Measurements from ENCODE around the gene RASGEF1C.

The RASGEF1C gene

DNA sequence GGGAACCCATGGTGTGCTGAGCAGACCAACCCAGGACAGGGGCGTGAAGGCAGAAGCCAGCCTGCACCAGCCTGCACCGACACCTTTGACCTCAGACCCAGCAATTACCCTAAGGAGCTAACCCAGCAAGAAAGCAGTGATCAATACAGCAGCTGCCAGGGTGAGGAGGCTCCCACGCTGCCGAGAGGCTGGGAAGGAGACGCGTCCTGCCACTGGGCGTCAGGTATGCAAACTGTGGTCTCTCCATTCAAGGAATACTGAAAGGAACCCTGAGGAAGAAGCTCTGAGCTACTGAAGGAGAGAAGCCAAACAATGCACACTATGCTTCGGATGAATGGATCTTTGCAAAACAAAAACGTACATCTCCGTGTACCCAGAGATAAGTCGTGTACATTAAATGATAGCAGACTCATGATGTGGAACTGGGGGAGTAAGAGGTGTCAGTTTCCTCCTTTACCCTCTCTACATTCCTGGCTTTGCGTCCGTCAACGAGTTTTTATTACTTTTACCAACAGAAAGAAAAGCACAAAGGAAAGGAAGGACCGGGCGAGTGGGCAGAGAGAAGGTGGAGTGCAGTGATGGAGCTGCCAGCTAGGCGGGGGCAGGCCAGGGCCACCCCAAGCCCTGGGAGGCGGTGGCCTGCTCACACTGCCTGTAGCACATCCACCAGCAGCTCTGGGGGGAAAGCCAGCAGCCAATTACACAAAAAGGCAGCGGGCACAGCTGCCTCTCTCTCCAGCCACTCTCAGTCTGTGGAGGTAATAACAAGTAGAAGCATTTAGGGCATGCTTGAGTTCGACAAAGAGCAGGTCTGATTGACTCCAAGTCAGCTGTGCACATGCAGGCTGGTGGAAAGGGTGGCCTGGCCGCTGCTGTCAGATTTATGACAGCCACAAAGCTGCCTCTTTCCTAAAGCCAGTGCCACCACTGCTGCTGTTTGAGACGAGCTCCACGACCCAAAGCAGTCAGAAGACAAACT lies 29.3 kb downstream of the RASGEF1C start:
- CTCF ChIA-PET = no interaction called here
- H3K9me3 Mint-ChIP-seq = peaks cover 3% of the 10 kb centered on the region
- no peak overlapping the region for H3K4me3 Mint-ChIP-seq
- no peaks in the 10 kb centered on the region for H3K36me3 Mint-ChIP-seq
- no peaks in the 10 kb centered on the region for H3K4me1 Mint-ChIP-seq
- DNase-seq = no peak
- H3K27me3 Mint-ChIP-seq = peaks cover 4% of the 10 kb centered on the region
- H3K27ac Mint-ChIP-seq = no peak overlapping the region

DNA sequence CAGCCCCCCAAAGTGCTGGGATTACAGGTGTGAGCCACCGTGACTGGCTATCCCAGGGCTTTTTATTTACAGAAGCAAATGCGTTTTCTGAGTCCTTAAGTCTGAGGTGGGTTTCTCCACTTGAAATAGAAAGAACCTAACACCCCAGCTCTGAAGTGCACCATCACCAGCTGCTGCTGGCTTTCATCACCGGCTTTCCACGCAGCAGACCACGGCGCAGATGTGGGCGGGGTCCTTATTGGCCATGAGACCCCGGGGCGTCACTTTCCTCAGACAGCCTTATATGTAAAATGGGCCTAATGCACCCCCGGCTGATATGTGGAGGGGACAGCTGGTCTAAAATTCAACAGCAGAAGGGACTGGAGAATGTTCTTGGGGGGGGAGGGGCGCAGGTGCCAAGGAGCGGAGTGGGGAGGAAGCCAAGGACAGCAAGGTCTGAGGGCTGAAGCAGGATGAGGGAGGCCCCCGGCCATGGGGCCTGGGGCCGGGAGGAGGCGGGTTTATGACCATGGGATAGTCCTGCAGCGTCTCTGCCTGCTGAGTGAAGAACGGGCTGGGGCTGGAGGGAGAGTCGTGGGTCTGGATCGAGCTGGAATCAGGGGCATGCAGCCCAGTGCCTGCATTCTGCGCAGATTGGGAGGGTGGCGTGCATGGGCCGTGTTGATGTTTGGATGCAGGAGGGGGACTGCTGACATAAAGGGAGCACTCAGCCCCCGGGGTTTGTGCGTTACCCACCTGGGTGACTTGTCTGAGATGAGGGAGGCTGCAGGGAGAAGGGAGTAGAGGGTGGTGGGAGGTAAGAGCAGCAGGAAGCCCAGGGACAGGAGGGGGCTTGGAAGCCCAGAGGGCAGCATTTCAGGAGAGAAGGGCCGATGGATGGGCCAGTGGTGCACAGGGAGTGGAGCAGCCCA lies 30.2 kb downstream of the RASGEF1C start:
- CTCF ChIA-PET = no interaction called here
- DNase-seq = no peak
- no peak overlapping the region for H3K4me3 Mint-ChIP-seq
- no peaks in the 10 kb centered on the region for H3K36me3 Mint-ChIP-seq
- H3K4me1 Mint-ChIP-seq = no peaks in the 10 kb centered on the region
- no peak overlapping the region for H3K27ac Mint-ChIP-seq
- H3K9me3 Mint-ChIP-seq = peaks cover 3% of the 10 kb centered on the region
- H3K27me3 Mint-ChIP-seq = peaks cover 4% of the 10 kb centered on the region

DNA sequence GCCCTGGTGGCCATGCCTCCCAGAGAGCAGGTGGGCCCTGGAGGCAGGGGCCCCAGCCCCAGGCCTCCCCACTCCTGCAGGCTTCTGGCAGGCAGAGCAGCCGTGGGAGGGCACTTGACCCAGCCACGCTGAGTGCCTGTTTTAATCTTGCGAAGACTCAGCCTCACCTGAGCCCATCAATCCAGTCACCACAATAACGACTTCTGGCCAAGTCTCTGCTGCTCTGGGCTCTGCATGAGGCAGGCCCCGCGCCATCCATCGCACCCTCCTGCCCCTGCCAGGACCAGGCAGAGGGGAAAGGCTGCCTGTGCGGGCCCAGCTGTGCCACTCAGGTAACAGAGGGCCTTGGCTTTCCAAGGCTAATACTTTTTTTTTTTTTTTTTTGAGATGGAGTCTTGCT lies 32.8 kb downstream of the RASGEF1C start:
- no peaks in the 10 kb centered on the region for H3K4me1 Mint-ChIP-seq
- DNase-seq = no peak
- no peaks in the 10 kb centered on the region for H3K9me3 Mint-ChIP-seq
- H3K27ac Mint-ChIP-seq = no peak overlapping the region
- no peak overlapping the region for H3K4me3 Mint-ChIP-seq
- CTCF ChIA-PET = no interaction called here
- peaks cover under 1% of the 10 kb centered on the region for H3K27me3 Mint-ChIP-seq
- H3K36me3 Mint-ChIP-seq = no peaks in the 10 kb centered on the region

DNA sequence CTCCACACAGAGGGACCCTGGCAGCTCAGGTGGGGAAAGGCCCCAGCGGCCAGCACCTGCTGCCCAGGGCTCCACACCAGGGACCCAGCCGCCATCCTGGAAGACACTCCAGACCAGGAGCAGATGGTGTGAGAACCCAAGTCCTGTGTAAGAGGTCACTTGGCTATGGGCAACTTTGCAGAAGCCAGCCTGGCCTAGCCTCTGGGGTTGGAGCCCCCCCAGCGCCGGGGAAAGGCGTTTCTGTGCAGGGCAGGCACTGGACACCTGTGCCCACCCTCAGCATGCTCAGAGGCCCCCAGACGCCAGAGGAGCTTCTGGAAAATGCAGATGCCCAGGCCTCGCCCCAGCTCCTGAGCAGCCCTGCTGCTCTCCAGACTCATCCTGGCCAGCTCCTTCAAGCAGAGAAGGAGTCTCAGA lies 34.0 kb downstream of the RASGEF1C start:
- Mint-ChIP-seq H3K9me3 (no peaks in the 10 kb centered on the region), H3K27ac (no peak overlapping the region)

DNA sequence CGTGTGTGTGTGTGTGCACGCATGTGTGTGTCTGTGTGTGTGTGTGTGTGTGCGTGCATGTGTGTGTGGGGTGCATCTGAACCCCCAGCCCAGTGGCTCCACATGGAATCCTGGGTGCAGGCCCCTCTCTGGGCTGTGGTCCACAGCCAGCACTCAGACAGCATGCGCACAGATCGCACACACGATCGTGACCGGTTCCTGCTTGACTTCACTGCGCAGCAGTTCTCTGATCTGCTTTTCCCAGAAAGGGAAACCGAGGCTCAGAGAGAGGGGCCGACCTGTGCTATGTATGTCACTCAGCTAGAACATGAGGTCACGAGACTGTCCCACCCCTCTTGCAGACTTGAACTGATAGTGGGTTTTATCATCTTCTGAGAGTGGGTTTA lies 34.4 kb downstream of the RASGEF1C start:
- Mint-ChIP-seq H3K4me1 (no peaks in the 10 kb centered on the region), H3K27me3 (no peaks in the 10 kb centered on the region), H3K36me3 (no peaks in the 10 kb centered on the region), H3K9me3 (no peaks in the 10 kb centered on the region), H3K4me3 (no peak overlapping the region), H3K27ac (no peak overlapping the region)
- CTCF ChIA-PET = no interaction called here
- no peak for DNase-seq

More for the DNA sequence above, 34.0 kb downstream of the RASGEF1C start:
- no peaks in the 10 kb centered on the region for H3K36me3 Mint-ChIP-seq
- H3K4me1 Mint-ChIP-seq = no peaks in the 10 kb centered on the region
- CTCF ChIA-PET = no interaction called here
- no peak overlapping the region for H3K4me3 Mint-ChIP-seq
- no peak for DNase-seq
- H3K27me3 Mint-ChIP-seq = no peaks in the 10 kb centered on the region

DNA sequence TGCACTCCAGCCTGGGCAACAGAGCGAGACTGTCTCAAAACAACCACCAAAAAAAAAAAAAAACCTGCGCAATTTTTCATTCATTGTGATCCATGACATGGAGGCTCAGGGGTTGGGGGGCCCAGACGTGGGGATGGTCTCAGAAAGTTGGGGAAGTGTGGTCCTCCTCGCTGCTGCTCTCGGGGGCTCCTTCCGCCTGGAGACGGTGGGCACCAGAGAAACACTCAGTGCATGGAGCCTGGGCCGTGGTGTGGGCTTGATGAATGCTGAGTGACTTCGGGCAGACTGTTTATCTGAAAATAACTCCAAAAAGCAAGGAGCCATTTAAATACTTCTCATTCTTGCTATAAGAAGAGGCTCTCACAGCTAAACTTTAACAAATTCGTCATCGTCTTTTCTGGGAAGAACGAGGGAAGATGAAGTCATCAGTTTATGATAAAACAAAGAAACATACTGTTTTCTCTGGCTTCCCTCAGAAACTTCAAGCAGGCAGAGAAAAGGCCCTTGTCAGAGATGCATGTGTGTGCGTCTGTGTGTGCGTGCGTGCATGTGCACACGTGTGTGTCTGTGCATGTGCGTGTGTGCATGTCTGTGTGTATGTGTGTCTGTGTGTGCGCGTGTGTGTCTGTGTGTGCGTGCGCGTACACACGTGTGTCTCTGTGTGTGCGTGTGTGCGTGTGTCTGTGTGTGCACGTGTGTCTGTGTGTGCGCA lies 35.0 kb downstream of the RASGEF1C start:
- H3K9me3 Mint-ChIP-seq = no peaks in the 10 kb centered on the region
- no peaks in the 10 kb centered on the region for H3K4me1 Mint-ChIP-seq
- no peak overlapping the region for H3K27ac Mint-ChIP-seq
- no peak for DNase-seq
- no peak overlapping the region for H3K4me3 Mint-ChIP-seq
- no peaks in the 10 kb centered on the region for H3K36me3 Mint-ChIP-seq
- H3K27me3 Mint-ChIP-seq = no peaks in the 10 kb centered on the region
- CTCF ChIA-PET = no interaction called here

DNA sequence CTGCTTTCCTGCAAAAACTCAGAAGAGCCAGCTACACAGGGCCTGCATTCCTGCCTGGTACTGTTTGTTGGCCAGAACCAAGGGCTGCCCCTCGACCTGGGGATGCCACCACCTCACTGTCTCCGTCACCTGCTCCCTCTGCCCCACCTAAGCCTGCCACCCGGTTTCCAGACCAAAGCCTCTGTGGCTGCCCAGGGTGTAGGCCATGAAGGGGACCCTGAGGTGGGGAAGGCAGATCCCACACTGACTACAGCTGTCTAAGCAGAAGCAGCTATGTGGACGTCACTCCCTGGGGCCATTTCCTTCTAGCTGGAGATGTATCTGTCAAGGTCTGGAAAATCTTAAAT lies 35.8 kb downstream of the RASGEF1C start:
- H3K9me3 Mint-ChIP-seq = no peaks in the 10 kb centered on the region
- CTCF ChIA-PET = no interaction called here
- no peaks in the 10 kb centered on the region for H3K36me3 Mint-ChIP-seq
- no peak for DNase-seq
- no peaks in the 10 kb centered on the region for H3K27me3 Mint-ChIP-seq
- H3K27ac Mint-ChIP-seq = no peak overlapping the region
- H3K4me1 Mint-ChIP-seq = no peaks in the 10 kb centered on the region
- H3K4me3 Mint-ChIP-seq = no peak overlapping the region

DNA sequence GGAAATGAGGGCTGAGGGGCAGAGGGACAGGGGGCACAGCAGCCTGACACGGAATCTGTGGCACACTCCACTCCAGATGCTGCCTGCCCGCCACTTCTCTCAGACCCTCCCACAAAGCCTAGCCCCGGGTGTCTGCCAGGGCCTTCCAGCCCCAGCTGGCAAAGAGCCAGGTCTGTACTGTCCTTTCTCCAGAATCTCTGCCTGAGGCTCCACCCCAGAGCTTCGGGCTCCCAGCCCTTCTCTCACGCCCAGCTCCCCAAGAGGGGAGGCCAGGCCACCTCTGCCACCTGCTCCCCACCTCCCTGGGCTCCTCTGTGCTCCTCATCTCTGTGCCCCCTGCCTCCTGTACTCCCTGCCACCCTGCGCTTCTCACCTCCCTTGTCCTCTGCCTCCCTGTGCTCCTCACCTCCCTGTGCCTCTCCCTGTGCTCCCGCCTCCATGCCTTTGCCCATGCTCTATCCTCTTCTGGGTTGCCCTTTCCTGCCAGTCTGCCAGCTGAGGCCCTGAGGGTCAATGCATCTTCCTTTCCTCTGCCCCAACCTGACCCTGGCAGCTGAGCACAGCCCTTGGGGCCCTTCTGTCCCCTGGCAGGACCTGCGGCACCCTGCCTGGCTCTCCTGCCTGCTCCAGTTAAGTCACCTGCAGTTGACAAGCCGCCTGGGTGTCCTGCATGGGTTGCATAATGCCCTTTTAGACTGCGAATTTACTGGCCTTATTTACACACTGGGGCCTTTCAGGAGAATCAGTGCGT lies 36.4 kb downstream of the RASGEF1C start:
- Mint-ChIP-seq H3K4me1 (no peaks in the 10 kb centered on the region), H3K4me3 (no peak overlapping the region), H3K36me3 (no peaks in the 10 kb centered on the region), H3K27me3 (no peaks in the 10 kb centered on the region), H3K9me3 (no peaks in the 10 kb centered on the region), H3K27ac (no peak overlapping the region)
- no peak for DNase-seq
- CTCF ChIA-PET = no interaction called here

DNA sequence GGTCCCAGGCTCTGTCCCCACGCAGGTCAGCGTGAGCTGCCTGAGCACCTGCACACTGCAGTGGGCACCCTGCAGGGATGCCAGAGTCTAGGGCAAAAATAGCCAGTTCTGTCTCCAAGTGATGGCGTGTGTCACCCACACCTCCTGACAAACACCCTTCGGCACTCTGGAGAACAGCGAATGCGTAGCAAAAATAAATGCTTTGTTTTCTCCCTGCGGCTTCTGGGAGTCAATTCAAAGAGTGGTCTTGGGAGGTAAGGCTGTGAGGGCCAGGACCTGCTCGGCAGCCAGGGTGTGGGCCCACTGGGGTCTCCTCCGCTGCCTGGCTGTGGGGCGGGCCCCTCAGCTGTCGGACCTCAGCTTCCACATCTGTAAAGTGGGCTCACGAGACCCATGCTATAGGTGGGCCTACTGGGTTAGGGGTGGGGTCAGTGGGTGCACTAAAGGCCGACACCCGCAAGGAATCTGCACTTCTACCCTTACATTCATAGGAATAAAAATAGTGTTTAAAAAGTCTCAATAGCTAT lies 37.4 kb downstream of the RASGEF1C start:
- DNase-seq = no peak
- CTCF ChIA-PET = no interaction called here
- Mint-ChIP-seq H3K9me3 (no peaks in the 10 kb centered on the region), H3K36me3 (no peaks in the 10 kb centered on the region), H3K4me1 (no peaks in the 10 kb centered on the region), H3K27ac (no peak overlapping the region), H3K4me3 (no peak overlapping the region), H3K27me3 (no peaks in the 10 kb centered on the region)

DNA sequence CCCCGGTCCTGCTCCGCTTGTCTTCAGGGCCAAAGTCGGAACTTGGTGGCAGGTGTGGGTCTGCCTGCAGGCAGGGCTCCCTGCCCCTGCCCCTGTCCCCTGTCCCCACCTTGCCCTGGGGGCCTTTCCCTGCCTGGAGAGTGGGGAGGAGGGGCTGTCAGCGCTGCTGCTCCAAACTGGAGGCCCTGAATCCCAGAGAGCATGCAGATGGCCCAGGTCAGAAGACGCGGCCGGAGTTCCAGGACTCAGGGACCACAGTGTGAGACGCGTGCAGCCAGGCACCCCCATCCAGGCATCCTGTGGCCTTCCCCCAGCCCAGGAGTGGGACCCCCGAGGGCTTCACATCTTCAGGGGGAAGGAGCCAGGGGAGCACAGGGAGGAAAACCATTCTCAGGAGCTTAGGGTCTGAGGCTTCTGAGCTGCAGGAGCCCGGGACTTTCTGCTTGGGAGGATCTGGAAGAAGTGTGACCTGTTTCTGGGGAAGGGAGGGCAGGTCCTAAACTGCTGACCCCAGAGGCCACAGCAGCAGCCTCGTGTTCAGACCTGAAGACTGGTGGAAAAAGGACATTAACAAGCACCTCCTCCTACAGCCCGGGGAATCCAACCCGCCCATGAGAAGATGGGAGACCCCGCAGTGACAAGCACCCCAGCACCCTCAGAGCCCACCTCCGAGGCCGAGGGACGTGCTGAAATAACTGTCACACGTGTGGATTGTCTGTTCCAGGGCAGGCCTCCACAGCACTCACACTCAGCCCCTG lies 38.0 kb downstream of the RASGEF1C start:
- Mint-ChIP-seq H3K9me3 (no peaks in the 10 kb centered on the region), H3K4me1 (no peaks in the 10 kb centered on the region), H3K27me3 (peaks cover 4% of the 10 kb centered on the region), H3K27ac (no peak overlapping the region), H3K36me3 (no peaks in the 10 kb centered on the region), H3K4me3 (no peak overlapping the region)
- DNase-seq = no peak
- CTCF ChIA-PET = no interaction called here

DNA sequence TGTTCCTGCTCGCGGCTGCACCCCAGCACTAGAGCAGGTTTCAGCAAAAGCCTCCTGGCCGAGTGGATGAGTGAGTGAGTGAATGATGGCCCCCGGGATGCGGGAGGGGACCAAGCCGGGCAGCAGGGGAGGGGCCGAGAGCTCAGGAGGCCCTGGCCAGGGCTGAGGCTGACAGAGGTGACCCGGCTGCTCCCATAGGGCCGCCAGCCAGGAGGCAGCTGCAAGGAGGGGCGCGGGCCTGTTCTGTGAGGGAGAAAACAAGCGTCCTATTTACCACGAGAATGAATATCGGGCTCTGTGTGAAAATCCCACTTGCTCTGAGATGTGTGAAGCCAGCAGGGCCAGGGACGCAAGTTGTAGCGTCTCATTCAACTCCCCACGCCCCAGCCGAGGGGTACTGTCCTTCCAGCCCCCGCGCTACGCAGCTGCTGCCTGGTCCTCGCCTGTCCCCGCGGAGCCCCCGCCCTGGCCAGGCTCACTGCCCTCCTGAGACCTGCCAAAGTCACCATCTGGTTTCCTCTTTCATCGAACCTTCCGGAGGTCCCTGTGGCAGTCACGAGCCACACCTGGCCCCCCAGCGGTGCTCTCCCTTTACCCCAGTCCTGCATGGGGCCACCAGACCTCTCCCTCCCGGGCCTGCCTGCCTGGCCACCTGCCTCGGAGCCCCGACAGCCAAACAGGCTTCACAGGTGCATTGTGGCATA lies 38.8 kb downstream of the RASGEF1C start:
- no peaks in the 10 kb centered on the region for H3K4me1 Mint-ChIP-seq
- no peak overlapping the region for H3K4me3 Mint-ChIP-seq
- H3K36me3 Mint-ChIP-seq = no peaks in the 10 kb centered on the region
- H3K27me3 Mint-ChIP-seq = peaks cover 4% of the 10 kb centered on the region
- DNase-seq = no peak
- H3K27ac Mint-ChIP-seq = no peak overlapping the region
- no peaks in the 10 kb centered on the region for H3K9me3 Mint-ChIP-seq
- CTCF ChIA-PET = no interaction called here

DNA sequence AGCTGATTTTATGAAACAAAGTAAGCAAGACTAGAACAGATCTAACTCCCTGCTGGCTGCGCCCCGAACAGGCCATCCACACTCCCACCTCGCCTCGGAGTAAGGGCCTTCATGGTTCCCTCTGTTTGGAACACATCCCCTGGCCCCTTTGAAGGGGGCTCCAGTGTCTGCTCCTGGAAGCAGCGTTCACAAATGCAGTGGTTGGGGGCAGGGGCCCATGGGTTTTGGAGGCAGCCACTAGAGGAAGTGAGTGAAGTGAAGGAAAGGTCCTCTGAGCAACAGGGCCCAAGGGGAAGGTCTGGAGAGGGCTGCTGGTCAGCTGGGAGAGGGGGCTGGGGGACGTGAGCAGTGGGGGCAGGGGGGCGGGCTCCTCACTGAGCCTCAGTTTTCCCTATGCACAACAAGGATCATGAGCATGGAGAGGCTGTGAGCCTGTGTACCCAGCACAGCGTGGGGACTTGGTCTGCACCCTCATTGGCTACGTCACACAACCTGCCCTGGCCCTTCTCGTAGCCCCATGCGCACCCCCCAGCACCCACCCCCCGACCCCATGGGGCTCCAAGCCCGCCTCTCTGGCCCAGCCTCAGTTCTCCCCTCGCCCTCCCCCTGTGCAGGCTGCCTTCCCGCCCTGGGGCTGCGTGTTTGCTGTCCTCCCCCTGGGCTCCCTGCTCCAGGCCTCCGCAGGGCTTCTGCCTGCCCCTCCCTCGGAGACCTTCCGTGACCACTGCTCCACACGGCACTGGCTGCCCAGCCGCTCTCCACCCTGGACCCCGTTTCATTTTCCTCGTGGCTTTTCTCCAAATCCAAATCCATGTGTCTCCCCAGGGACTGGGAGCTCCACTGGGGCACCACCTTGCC lies 39.5 kb downstream of the RASGEF1C start:
- Mint-ChIP-seq H3K9me3 (no peaks in the 10 kb centered on the region), H3K4me3 (no peak overlapping the region), H3K27me3 (peaks cover 4% of the 10 kb centered on the region), H3K36me3 (no peaks in the 10 kb centered on the region), H3K27ac (no peak overlapping the region), H3K4me1 (no peaks in the 10 kb centered on the region)
- CTCF ChIA-PET = no interaction called here
- DNase-seq = no peak

Data from activated naive CD4-positive, alpha-beta T cell treated with anti-CD3 and anti-CD28 coated beads, Interleukin-2, amount 10 ng/mL, durations not matched to agents 7 days and 5 days (primary cell).